Measurements from ENCODE around the gene OR2T1. TPM values are rescaled to one million over a fixed set of nuclear protein-coding genes. Genes with fewer than 3 reads are reported as not detected.

The OR2T1 gene
- total RNA-seq (not detected), polyA plus RNA-seq (under 1 TPM in 1 of 2 donors, not detected in 1; 0.63 TPM)
- long read RNA-seq, donor 1 = 0 reads
- long read RNA-seq, donor 2 = 0 reads

GRCh38 chr1:248402748-248403147 lies at the start of gene OR2T1:
TSS of gene OR2T1 (plus strand) at chr1:248403048. CDS start at chr1:248406148, 3,100 bp downstream.
- intact Hi-C loops (cut with DNase I) = no loop called here
- H3K4me1 ChIP-seq (ENCODE audit: control insufficient read depth in 1 of 2, insufficient read depth in 2 of 2, low read length in 2 of 2) = no peaks in the 10 kb centered on the region
- no peak within 1 kb of the TSS for H3K4me3 ChIP-seq (ENCODE audit: low read length in 2 of 2)
- H3K9me3 ChIP-seq (ENCODE audit: control insufficient read depth, low read length) = peaks cover 3% of the 10 kb centered on the region
- H3K27me3 ChIP-seq (ENCODE audit: control insufficient read depth in 1 of 2, insufficient read depth in 2 of 2, low read length in 1 of 2) = no peaks in the 10 kb centered on the region
- ATAC-seq (ENCODE audit: low FRiP score) (no peak), DNase-seq (no peak)
- 64 to 66% methylated on average over 3 of the region's 3 CpGs for WGBS, 2 donors
- H3K27ac ChIP-seq (ENCODE audit: low read depth in 1 of 2, low read length in 2 of 2) = no peak within 1 kb of the TSS
- H3K36me3 ChIP-seq (ENCODE audit: control insufficient read depth in 1 of 2, insufficient read depth in 2 of 2, low read length in 1 of 2) = no peaks in the 10 kb centered on the region

- Histone ChIP-seq H3K27me3 (ENCODE audit: control insufficient read depth in 1 of 2, insufficient read depth in 2 of 2, low read length in 1 of 2) (no peaks in the 10 kb centered on the region), H3K9me3 (ENCODE audit: control insufficient read depth, low read length) (peaks cover 2% of the 10 kb centered on the region), H3K27ac (ENCODE audit: low read depth in 1 of 2, low read length in 2 of 2) (no peak overlapping the region), H3K4me3 (ENCODE audit: low read length in 2 of 2) (no peak overlapping the region), H3K4me1 (ENCODE audit: control insufficient read depth in 1 of 2, insufficient read depth in 2 of 2, low read length in 2 of 2) (no peaks in the 10 kb centered on the region), H3K36me3 (ENCODE audit: control insufficient read depth in 1 of 2, insufficient read depth in 2 of 2, low read length in 1 of 2) (no peaks in the 10 kb centered on the region)
- ATAC-seq (ENCODE audit: low FRiP score) = no peak
- intact Hi-C loops (cut with DNase I) = no loop called here
- 68 to 74% methylated on average over 3 of the region's 3 CpGs for WGBS, 2 donors
- DNase-seq = no peak
Measured at GRCh38 chr1:248359415-248359814, 43.4 kb upstream of the OR2T1 start.

- intact Hi-C loops (cut with DNase I) = no loop called here
- WGBS, 2 donors = 45 to 58% methylated on average over 3 of the region's 3 CpGs
- no peak for ATAC-seq (ENCODE audit: low FRiP score)
Measured at GRCh38 chr1:248361121-248361715, 41.6 kb upstream of the OR2T1 start, which contains the start of gene OR2T4. TSS of gene OR2T4 (plus strand) at chr1:248361665. CDS start at chr1:248361665, 0 bp downstream.

GRCh38 chr1:248366609-248367008 lies 36.2 kb upstream of the OR2T1 start:
- no peak for DNase-seq
- H3K36me3 ChIP-seq (ENCODE audit: control insufficient read depth in 1 of 2, insufficient read depth in 2 of 2, low read length in 1 of 2) = no peaks in the 10 kb centered on the region
- H3K9me3 ChIP-seq (ENCODE audit: control insufficient read depth, low read length) = peaks cover 3% of the 10 kb centered on the region
- H3K27me3 ChIP-seq (ENCODE audit: control insufficient read depth in 1 of 2, insufficient read depth in 2 of 2, low read length in 1 of 2) = no peaks in the 10 kb centered on the region
- H3K27ac ChIP-seq (ENCODE audit: low read depth in 1 of 2, low read length in 2 of 2) = no peak overlapping the region
- H3K4me3 ChIP-seq (ENCODE audit: low read length in 2 of 2) = no peak overlapping the region
- intact Hi-C loops (cut with DNase I) = no loop called here
- no peak for ATAC-seq (ENCODE audit: low FRiP score)
- H3K4me1 ChIP-seq (ENCODE audit: control insufficient read depth in 1 of 2, insufficient read depth in 2 of 2, low read length in 2 of 2) = no peaks in the 10 kb centered on the region

More at GRCh38 chr1:248361121-248361715, 41.6 kb upstream of the OR2T1 start, which contains the start of gene OR2T4:
- no peak within 1 kb of the TSS for H3K4me3 ChIP-seq (ENCODE audit: low read length in 2 of 2)
- H3K36me3 ChIP-seq (ENCODE audit: control insufficient read depth in 1 of 2, insufficient read depth in 2 of 2, low read length in 1 of 2) = no peaks in the 10 kb centered on the region
- no peaks in the 10 kb centered on the region for H3K4me1 ChIP-seq (ENCODE audit: control insufficient read depth in 1 of 2, insufficient read depth in 2 of 2, low read length in 2 of 2)
- no peak for DNase-seq
- no peak within 1 kb of the TSS for H3K27ac ChIP-seq (ENCODE audit: low read depth in 1 of 2, low read length in 2 of 2)
- no peaks in the 10 kb centered on the region for H3K27me3 ChIP-seq (ENCODE audit: control insufficient read depth in 1 of 2, insufficient read depth in 2 of 2, low read length in 1 of 2)
- H3K9me3 ChIP-seq (ENCODE audit: control insufficient read depth, low read length) = peaks cover 2% of the 10 kb centered on the region

GRCh38 chr1:248372394-248372793 lies 30.5 kb upstream of the OR2T1 start:
- H3K9me3 ChIP-seq (ENCODE audit: control insufficient read depth, low read length) = peaks cover 1% of the 10 kb centered on the region
- no peaks in the 10 kb centered on the region for H3K36me3 ChIP-seq (ENCODE audit: control insufficient read depth in 1 of 2, insufficient read depth in 2 of 2, low read length in 1 of 2)
- WGBS, 2 donors = 70 to 82% methylated on average over 5 of the region's 5 CpGs
- ATAC-seq (ENCODE audit: low FRiP score) (no peak), DNase-seq (no peak)
- intact Hi-C loops (cut with DNase I) = no loop called here
- no peak overlapping the region for H3K27ac ChIP-seq (ENCODE audit: low read depth in 1 of 2, low read length in 2 of 2)
- no peak overlapping the region for H3K4me3 ChIP-seq (ENCODE audit: low read length in 2 of 2)
- no peaks in the 10 kb centered on the region for H3K27me3 ChIP-seq (ENCODE audit: control insufficient read depth in 1 of 2, insufficient read depth in 2 of 2, low read length in 1 of 2)
- H3K4me1 ChIP-seq (ENCODE audit: control insufficient read depth in 1 of 2, insufficient read depth in 2 of 2, low read length in 2 of 2) = no peaks in the 10 kb centered on the region

- peaks cover 1% of the 10 kb centered on the region for H3K9me3 ChIP-seq (ENCODE audit: control insufficient read depth, low read length)
- WGBS, 2 donors = 67 to 69% methylated on average over 4 of the region's 4 CpGs
- no peak overlapping the region for H3K4me3 ChIP-seq (ENCODE audit: low read length in 2 of 2)
- H3K27me3 ChIP-seq (ENCODE audit: control insufficient read depth in 1 of 2, insufficient read depth in 2 of 2, low read length in 1 of 2) = no peaks in the 10 kb centered on the region
- H3K4me1 ChIP-seq (ENCODE audit: control insufficient read depth in 1 of 2, insufficient read depth in 2 of 2, low read length in 2 of 2) = no peaks in the 10 kb centered on the region
- no peak for ATAC-seq (ENCODE audit: low FRiP score)
- H3K36me3 ChIP-seq (ENCODE audit: control insufficient read depth in 1 of 2, insufficient read depth in 2 of 2, low read length in 1 of 2) = no peaks in the 10 kb centered on the region
- H3K27ac ChIP-seq (ENCODE audit: low read depth in 1 of 2, low read length in 2 of 2) = no peak overlapping the region
- no peak for DNase-seq
- intact Hi-C loops (cut with DNase I) = no loop called here
Measured at GRCh38 chr1:248373761-248374160, 29.1 kb upstream of the OR2T1 start.

- Histone ChIP-seq H3K36me3 (ENCODE audit: control insufficient read depth in 1 of 2, insufficient read depth in 2 of 2, low read length in 1 of 2) (no peaks in the 10 kb centered on the region), H3K27me3 (ENCODE audit: control insufficient read depth in 1 of 2, insufficient read depth in 2 of 2, low read length in 1 of 2) (no peaks in the 10 kb centered on the region), H3K4me1 (ENCODE audit: control insufficient read depth in 1 of 2, insufficient read depth in 2 of 2, low read length in 2 of 2) (no peaks in the 10 kb centered on the region), H3K27ac (ENCODE audit: low read depth in 1 of 2, low read length in 2 of 2) (no peak within 1 kb of the TSS), H3K4me3 (ENCODE audit: low read length in 2 of 2) (no peak within 1 kb of the TSS), H3K9me3 (ENCODE audit: control insufficient read depth, low read length) (no peaks in the 10 kb centered on the region)
- DNase-seq (no peak), ATAC-seq (ENCODE audit: low FRiP score) (no peak)
- intact Hi-C loops (cut with DNase I) = no loop called here
Measured at GRCh38 chr1:248375446-248375845, 27.4 kb upstream of the OR2T1 start, which contains the start of gene OR2T6. TSS of gene OR2T6 (plus strand) at chr1:248375746. CDS start at chr1:248387609, 11,863 bp downstream.

- DNase-seq = no peak
- 58 to 59% methylated on average over 3 of the region's 3 CpGs for WGBS, 2 donors
- intact Hi-C loops (cut with DNase I) = no loop called here
- no peak for ATAC-seq (ENCODE audit: low FRiP score)
- Histone ChIP-seq H3K4me3 (ENCODE audit: low read length in 2 of 2) (no peak overlapping the region), H3K27ac (ENCODE audit: low read depth in 1 of 2, low read length in 2 of 2) (no peak overlapping the region), H3K9me3 (ENCODE audit: control insufficient read depth, low read length) (no peaks in the 10 kb centered on the region), H3K4me1 (ENCODE audit: control insufficient read depth in 1 of 2, insufficient read depth in 2 of 2, low read length in 2 of 2) (no peaks in the 10 kb centered on the region), H3K27me3 (ENCODE audit: control insufficient read depth in 1 of 2, insufficient read depth in 2 of 2, low read length in 1 of 2) (no peaks in the 10 kb centered on the region), H3K36me3 (ENCODE audit: control insufficient read depth in 1 of 2, insufficient read depth in 2 of 2, low read length in 1 of 2) (no peaks in the 10 kb centered on the region)
Measured at GRCh38 chr1:248376916-248377315, 25.9 kb upstream of the OR2T1 start.

- Histone ChIP-seq H3K9me3 (ENCODE audit: control insufficient read depth, low read length) (no peaks in the 10 kb centered on the region), H3K4me1 (ENCODE audit: control insufficient read depth in 1 of 2, insufficient read depth in 2 of 2, low read length in 2 of 2) (no peaks in the 10 kb centered on the region), H3K27ac (ENCODE audit: low read depth in 1 of 2, low read length in 2 of 2) (no peak overlapping the region), H3K27me3 (ENCODE audit: control insufficient read depth in 1 of 2, insufficient read depth in 2 of 2, low read length in 1 of 2) (no peaks in the 10 kb centered on the region), H3K4me3 (ENCODE audit: low read length in 2 of 2) (no peak overlapping the region), H3K36me3 (ENCODE audit: control insufficient read depth in 1 of 2, insufficient read depth in 2 of 2, low read length in 1 of 2) (no peaks in the 10 kb centered on the region)
- WGBS, 2 donors = 88 to 89% methylated on average over 3 of the region's 3 CpGs
- DNase-seq (no peak), ATAC-seq (ENCODE audit: low FRiP score) (no peak)
- intact Hi-C loops (cut with DNase I) = no loop called here
Measured at GRCh38 chr1:248380854-248381253, 22.0 kb upstream of the OR2T1 start.
